Measurements from ENCODE around the gene PSMD3.

PSMD3 gene

DNA sequence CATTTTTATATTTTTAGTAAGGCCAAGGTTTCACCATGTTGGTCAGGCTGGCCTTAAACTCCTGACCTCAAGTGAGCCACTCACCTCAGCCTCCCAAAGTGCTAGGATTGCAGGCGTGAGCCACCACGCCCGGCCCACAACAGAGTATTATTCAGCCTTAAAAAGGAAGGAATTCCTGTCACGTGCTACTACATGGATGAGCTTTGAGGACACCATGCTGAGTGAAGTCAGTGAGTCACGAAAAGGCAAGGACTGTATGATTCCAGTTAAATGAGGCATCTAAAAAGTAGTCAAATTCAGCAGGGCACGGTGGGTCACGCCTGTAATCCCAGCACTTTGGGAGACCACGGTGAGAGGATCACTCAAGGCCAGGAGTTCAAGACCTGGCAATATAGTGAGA is 44.3 kb downstream of the PSMD3 start:
- no peak for DNase-seq

DNA sequence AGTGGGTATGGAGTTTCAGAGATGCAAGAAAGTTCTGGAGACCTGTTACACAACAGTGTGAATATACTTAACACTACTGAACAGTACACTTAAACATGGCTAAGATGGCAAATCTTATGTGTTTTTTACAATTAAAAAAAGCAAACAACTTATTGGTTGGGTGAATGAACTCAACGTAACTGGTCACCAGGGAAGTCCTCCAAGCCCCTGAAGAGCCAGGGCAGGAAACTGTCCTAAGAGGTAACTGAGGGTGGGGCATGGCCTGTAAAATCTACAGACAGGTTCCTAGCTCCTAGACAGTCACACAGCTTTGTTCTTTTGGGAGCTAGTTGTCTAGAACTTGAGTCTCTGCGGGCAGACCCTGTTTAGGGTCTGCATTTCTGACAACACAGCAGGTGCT is 45.0 kb downstream of the PSMD3 start:
- no peak for DNase-seq

DNA sequence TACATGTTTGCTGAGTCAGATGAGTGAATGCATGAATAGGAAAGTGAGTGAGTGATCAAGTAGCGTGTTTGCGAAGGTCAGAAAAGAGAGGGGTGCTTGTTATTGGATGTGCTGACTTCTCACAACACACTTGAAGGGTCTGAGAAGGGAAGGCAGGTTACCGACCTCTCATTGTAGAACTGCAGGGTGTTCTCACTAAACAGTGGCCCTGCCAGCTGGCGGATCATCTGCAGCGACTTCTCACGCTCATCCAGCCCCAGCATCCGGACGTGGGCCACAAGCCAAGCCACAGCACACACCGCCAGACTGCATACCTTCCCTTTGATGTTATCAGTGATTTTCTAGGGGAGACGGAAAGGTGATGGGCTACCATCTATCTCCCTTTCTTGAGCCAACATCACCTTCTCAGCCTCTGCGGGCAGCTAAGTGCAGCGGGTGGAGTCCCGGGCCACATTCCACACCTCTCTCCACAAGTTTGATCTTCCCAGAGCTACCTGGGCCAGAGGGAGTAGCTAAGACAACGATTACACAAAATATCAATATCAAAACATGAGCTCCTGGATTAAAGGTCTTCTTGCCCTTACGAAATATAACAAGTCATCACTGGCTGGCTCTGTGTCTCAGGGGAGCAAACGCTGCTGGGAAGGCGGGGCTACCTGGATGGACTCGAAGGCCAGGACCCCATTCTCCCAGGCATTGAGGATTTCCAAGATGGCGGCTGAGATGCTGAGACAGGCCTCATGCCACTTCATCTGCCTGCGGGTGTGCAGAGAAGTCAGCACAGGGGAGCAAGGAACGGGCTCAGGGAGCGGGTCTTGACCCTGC is 45.6 kb downstream of the PSMD3 start:
- peak; percentile 79 for DNase-seq

DNA sequence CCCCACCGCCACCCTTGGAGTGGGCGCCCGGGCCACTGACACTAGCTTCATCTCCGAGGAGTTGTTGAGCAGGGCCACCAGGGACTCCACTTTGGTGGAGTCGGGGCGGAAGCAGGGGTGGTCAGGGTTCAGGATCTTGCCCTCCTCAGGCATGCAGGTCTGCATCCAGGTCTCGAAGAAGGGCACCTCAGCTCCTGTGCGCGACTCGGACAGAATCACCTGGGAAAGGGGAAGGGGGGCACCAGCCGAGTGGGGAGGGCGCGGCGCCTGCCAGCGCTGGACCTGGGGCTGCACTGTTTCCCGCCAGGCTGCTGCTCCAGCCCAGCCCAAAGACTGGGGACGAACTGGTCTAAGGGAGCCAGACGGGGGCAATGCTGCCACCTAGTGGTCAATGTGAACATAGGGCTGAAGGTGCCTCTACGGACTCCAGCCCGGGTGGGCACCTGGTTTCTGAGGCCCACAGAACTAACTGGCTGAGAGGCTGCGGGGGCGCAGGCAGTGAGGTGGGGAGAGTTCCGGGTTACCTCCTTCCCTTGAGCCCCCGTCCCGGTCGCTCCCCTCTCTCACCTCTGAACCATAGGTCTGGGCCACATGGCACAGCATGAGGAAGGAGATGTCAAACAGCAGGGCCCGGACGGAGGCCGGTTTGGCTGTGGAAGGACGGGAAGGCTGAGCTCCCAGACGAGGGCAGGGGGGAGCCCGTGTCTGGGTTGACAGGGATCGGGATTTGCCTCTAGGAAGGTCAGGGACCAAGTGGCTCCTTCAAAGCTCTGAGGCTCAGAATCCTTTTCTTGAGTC is 46.4 kb downstream of the PSMD3 start:
- peak; percentile 82 for DNase-seq

- DNase-seq, result no peak
Measured at GRCh38 chr17:40027614-40028012, 47.0 kb downstream of the PSMD3 start.

DNA sequence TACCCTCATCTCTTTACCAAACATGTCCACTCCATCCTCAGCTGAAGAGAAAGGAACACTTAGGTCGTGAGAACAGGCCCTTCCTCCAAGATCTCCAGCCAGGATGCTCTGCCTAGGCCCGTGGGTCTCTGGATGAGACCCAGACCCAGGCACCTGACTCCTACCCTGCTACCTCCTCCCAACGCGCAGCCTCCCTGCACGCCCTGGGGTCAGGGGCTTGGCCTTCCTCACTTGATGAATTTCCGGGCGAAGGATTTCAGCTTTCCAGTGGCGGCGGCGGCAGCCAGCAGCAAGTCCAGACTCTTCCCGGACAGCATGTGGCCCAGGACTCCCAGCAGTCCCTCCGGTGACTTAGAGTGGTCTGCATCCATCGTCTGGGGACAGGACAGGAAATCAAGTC is 48.0 kb downstream of the PSMD3 start:
- DNase-seq, result no peak

GRCh38 chr17:40031706-40032105 is 51.1 kb downstream of the PSMD3 start:
- no peak for DNase-seq

DNA sequence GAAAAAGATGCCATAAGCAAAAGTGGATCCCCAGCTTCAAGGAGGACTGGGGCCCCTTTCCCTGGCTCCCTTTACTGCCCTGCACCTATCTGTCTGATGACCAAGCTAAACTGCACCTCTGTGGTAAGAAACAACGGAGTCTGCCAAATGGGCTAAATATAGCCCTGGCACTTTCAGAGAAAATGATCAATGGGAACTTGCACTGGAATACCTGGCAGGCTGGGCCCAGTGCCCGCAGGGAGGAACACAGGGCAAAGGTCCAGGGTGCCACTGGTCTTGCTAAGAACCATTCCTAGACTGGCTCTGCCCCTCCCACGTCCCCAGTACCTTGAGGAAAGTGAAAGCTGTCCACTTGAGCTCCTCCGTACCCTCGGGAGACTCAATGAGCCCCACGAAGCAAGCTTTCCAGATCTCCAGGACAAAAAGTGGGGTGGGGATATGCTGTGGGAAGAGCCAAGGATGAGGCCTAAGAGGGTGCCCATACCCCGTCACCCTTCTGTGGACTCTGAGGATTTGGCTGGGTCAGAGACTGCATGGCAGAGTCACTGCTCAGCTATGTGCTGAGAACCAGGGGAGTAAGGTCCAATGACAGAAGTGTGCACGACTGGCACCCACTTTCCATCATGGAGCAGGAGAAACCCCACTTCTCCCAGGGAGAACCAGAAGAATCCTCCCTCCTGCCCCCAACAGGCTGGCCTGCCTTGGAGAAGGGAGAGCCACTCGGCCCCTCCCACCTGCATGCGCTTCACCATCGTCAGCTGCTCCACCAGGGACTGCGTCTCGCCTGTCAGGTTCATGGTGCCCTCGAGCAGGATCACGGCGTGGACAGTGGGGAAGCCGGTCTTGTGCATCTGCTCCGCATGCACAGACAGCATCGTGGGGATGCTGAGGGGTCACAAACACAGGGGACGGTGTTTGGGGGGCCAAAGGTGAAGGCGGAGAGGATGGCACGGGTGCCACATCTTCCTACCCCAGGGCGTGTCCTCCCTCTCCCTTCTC is 52.0 kb downstream of the PSMD3 start:
- DNase-seq, result no peak

DNA sequence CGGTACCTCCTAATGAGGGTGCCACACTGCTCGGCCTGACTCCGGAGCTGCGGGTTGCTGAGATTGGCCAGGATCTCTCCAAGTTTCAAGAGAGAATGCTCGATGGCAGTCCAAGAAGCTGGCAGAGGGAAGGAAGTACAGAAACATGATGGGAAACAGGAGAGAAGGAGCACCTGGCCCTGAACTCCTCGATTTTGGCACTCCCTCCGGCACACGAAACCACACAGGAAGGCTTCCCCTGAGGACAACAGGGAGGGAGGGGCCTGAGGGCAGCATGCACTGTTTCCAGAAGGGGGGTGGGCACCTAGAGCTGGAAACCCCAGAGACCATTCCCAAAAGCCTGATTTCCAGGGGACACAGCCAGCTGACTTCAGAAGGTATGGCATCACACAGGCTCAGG is 52.7 kb downstream of the PSMD3 start:
- no peak for DNase-seq

- DNase-seq, result no peak
Measured at GRCh38 chr17:40034426-40035161, 54.0 kb downstream of the PSMD3 start.

GRCh38 chr17:40035162-40035559 is 54.6 kb downstream of the PSMD3 start:
- DNase-seq, result peak; percentile 13

DNA sequence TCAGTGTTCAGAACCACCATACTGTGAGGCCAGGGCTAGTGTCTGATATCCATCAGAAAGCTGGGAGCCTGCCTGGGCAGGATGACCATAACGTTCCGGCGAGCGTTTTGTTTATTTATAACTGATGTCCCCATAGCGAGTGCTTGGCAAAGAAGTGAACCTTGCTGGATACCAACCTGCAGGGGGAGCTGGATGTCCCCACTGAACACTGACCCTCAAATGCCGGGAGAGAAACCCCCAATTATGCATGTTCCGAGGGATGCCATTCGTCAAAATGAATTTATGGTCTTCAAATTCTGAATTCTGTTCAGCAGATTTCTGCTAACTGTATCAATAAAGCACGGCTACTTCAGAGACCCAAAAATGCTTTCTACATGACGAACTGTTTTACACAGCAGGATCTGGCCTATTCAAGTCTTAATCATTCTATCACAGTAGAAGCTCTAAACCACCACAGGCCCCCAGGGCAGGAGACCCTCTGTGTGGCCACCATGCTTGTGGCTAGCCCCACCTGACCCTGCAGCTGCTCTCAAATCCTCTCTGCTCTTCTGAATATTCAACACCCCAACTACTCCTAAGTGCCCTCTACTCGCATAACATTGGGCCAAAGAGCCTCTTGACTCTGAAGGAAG is 58.4 kb downstream of the PSMD3 start:
- peak; percentile 19 for DNase-seq

DNA sequence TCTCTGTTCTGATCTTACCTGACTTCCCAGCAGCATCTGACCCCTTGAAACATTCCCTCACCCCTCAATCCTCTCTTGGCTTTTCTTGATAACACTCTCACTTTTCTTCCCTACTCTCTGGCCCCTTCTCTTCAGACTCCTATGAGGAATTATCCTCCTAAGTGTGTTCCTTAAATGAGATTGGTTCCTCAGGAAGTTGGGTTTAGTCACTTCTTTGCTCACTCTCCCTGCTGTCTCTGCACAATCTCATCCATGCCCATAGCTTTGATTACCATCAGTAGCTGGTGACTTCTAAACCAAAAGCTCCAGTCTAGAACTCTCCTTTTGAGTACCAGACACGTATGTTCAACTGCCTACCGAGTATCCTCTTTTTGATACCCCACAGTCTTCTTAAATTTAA is 60.6 kb downstream of the PSMD3 start:
- DNase-seq, result no peak
